Stimulated activated CD4-positive, alpha-beta T cell treated with anti-CD3 and anti-CD28 coated beads, Interleukin-15, amount 100 ng/mL, for 1 hour (primary cell): ENCODE measurements around the gene MAB21L4.
"Not testable (repeated sequence)": the region's sequence is repeated elsewhere in the genome, so short reads cannot be mapped to it uniquely, and the experiment has no call there.

Source experiments
- DNase-seq, 2 donors: peaks; one replicate each; pipeline ENCODE4 v3.0.0-alpha.2; 2020; ENCODE audit warnings: low read depth in 1 of 2, low spot score in 1 of 2

Gene MAB21L4

DNA sequence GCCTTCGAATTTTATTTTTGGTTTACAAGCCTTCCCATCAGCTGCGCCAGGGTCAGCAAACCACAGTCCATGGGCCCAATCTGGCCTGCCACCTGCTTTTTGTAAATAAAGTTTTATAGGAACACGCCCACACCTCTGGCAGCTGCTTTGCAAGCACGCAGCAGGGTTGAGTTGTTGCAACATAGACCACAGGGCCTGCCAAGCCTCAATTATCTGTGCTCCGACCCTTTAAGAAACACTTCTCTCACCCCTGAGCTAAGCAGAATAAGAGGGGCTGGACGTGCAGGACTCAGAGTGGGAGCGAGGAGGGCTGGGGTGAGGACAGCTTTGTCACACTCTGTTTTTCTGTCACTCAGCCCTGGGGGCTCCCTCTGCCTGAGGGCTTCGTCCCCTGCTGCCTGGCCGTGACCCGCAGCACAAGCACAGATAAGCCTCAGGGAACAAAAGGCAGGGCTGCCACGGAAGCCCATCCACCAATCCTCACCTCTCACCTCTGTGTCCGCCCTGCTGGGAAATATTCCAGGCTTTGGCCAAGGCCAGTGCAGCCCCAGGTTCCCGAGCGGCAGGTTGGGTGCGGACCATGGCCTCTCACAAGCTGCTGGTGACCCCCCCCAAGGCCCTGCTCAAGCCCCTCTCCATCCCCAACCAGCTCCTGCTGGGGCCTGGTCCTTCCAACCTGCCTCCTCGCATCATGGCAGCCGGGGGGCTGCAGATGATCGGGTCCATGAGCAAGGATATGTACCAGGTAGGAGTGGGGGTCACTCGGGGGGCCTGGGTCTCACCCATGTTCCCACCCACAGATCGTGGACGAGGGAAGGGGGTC, 27.5 kb downstream of the MAB21L4 start, which contains the start of gene AGXT:
Gene AGXT (plus strand): TSS at position 539 of the 823 bp plus-strand sequence. CDS start 42 bp downstream, at position 581.
- DNase-seq, result no peak

DNA sequence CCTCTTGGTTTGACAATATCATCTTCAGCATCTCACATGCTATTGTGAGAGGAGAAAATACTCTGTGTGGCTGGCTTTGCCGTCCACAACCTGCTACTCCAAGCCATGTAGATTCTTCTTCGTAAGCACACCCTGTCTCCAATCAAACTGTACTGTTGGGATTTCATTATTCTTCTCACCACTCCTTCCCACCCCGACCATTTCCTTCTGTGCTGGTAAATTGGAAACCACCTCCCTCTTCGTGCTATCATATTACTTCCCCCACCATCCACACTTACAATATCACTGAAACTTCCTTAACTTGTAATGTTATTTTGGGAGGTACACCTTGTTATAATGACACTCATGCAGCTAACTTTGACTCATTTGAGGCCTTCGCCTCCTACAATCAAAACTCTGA, 30.6 kb downstream of the MAB21L4 start:
- DNase-seq, result no peak

DNA sequence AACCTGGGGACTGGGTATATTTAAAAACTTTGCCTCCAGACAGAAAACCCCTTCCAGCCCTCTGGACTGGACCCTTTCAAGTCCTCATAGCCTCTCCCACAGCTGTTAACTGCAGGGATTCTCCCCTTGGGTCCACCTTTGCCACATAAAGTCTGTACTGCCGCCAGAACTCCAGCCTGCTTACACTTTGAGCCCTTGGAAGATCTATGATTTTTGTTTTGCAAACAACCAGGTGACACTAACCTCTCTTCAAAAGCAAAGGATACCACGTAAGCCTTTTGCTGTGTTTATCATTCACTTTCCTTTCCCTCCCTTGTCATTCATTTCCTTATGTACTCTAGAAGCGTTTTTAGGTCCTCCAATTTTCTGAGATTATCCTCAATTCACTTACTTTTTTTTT, 31.5 kb downstream of the MAB21L4 start:
- DNase-seq, result no peak

DNA sequence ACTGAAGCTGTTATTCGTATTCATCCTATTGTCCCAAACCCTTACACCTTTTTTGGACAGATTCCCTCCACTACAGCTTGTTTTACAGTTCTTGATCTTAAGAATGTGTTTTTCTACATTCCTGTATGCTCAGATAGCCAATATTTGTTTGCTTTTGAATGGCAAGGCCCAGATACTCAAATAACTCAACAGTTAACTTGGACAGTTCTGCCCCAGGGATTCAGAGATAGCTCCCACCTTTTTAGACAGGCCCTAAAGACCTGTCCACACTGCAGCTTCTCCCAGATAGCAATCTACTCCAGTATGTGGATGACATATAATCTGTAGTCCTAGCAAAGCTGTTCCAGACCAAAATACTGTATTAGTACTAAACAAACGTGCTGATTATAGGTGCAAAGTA, 34.4 kb downstream of the MAB21L4 start:
- DNase-seq, result no peak

DNA sequence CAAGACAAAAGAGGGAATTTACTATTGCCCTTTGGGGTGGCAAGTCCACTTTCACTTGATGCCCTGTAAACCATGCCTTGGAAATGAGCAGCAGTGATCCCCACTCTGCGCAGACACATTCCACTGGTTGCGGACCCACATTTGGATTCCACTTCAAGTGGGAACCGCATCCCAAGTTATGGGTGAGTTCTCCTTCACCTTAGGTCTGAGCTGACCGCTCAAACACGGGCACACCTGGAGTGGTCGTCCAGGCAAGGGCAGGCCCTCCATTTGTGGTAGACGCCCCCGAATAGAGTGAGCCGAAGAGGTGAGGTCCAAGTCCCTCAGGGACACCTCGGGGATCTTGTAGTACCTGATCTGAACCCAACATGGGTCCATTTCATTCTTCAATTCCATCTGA, 37.1 kb downstream of the MAB21L4 start:
- DNase-seq, result no peak

DNA sequence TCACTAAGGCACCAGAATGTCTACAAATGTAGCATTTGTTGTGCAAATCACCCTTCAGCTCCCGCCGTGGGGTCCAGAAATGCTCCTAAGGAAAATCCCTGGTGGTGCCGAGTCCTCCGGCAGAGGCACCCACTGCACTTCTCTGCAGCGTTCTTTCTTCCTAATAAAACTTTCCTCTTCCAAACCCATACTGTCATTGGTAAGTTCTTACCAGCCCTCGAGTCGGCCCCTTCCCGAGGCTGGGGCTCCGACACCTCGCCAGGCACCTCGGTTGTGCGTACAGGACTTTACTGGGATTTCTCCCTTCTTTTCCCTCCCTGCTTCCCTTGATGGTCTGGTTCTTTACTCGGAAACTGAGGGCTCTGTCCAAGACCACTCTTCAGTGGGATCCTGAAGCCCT, 37.6 kb downstream of the MAB21L4 start:
- no peak for DNase-seq

DNA sequence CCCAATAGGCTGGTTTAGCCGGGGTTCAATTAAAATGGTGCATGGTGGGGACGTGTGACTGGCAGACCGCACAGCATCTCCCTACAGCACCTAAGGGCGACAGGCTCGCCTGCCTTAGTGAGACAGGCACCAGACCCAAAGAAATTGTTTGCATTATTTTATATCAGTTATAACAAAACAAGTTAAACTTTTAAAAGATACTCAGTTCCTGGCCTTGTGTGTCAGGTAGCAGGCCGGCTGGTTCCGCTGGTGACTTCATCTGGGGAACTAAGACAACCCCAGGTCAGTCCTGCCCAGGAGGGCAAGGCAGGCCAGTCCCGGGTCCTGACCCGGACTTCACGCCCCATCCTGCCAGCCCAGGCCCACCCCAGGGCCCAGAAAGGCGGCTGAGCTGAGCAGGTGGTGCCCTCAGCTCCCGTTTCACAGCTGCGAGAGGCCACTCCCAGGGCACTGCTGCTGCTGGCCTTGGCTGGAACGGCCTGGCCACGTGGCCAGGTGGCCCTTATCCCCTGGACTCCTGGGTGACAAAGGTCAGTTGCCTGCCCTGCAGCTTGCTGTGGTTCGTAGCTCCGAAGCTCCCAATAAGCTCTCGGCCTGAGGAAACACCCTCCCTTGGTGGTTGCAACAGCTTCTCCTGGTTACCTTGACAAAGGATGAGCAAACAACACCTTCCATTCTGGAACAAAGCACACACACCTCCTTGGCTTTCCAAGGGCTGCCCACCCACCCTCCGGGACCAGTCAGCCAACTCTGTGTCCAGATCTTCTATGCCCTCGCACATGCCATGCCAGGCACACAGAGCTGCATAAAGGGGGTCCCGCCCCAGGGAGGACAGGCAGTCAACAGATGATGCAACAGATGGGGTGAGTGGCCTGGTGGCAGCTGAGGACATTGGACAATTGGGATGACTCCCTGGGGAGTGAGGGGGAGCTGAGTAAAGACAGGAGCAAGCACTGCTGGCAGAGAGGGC, 38.6 kb downstream of the MAB21L4 start:
- DNase-seq, result no peak

DNA sequence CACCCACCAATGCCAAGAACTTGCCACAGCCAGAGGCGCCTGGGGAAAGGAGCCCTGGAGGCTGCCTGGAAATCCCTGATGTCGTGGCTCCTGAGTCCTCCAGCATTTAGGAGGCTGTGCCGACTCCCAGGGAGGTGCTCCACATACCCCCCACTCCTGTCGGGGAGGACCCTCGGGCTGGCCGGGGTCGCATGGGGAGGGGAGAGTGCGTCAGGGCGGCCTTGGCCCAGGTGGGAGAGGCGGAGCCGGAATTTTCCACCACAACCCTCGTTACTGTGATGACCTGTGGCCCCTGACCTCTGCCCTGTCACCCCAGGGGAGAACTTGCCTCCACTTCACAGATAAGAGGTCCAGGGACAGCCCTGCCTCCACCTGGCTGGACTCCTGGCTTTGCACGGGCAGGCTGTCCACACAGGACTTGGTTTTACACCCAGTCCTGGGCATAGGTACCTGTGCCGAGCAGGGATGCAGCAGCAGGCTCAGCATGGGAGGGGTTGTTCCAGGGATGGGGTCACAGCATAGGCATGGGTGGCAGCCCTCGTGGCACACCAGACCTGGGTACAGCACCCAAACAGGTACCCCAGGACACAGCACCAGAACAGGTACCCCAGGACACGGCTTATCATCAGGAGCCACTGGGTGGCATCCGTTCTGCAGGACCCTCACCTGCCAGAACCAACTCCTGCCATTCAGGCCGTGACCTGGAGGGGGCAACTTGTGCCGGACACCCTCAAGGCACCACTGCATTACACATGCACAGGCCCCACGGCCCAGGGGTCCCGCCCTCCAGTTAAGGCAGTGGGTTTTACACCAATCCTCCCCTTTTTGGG, 39.6 kb downstream of the MAB21L4 start:
- no peak for DNase-seq

DNA sequence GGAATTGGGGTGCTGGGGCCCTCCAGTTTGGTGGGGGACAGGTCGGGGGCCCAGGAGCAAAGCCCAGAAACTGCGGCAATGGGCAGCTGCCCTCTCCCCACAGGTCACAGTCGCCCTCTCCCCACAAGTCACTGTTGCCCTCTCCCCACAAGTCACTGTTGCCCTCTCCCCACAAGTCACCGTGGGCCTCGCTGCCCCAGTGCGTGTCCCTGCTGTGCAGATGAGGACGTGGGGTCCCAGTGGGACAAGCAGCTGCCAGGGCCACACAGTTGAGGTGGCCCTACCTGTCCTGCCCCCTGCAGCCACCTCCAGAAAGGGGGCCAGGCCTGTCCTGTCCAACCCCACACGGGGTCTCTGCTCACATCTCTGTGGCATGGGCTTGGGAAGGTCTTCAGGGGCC, 40.3 kb downstream of the MAB21L4 start:
- DNase-seq, result no peak

DNA sequence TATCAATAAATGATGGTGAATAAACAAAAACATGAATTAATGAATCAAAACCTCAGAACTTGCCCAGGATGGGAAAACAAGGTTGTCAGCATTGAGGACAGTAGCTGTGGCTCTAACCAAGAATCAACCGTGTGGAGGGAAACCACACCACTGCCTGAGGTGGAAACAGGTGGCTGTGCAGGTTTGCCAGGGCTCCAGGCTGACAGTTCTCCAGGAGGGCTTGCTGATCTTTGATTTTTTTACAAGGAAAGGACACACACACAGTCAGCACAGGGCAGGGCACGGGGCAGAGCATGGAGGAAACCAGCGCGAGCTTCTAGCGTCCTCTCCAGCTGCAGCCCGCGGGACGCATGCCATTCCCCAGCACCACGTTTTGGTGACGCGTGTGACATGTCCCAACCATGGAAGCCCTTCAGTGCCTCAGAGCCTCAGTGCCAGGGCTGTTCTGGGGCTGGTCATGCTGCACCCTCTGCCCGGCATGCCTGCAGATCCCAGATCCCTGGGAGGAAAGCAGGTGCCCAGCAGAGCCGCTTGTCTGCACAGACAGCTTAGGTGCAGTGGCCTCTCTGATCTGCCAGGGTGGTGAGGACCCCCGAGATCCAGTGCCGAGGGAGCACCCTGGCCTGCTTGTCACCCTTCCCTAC, 43.2 kb downstream of the MAB21L4 start:
- no peak for DNase-seq

DNA sequence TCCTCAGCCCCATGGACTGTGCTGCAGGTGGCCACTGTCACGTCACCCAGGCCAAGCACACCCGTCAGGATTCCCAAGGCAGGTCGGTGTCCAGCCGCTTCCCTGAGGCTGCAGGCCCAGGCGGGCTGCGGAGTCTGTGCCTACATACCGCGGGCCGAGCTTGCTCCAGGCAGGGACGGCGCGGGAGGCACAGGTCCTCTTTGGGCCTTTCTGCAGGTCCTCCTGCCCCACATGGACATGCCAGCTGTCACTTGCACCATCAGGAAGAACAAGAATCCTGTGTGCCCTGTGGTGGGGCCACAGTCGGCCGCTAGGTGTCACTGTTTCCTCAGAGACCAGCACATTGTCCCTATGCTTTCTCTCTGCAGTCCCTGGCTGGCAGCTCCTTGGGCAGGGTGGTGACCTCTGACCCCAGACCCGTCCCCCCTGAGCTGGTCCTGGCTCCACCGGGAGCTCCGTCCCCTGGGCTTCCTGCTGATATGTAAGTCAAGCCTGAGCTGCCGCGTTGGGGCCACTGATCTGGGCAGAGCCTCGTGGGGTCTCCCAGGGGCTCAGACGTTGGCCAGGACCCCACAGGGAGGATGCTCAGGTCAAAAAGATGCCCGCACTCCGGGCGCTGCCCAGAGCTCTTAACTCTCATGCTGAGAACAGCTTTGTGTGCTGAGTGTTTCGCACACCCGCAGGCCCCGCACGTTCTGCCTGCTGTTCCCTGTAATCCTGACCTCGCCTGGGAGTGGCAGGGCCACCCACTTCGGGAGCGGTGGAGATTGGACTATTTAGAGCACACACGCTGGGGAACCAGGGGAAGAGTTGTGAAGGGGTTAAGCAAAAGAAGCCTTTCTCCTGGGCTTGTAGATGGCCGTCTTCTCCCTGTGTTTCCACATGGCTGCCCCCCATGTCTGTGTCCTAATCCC, 44.6 kb downstream of the MAB21L4 start:
- DNase-seq, result peak; percentile 62 to 74

DNA sequence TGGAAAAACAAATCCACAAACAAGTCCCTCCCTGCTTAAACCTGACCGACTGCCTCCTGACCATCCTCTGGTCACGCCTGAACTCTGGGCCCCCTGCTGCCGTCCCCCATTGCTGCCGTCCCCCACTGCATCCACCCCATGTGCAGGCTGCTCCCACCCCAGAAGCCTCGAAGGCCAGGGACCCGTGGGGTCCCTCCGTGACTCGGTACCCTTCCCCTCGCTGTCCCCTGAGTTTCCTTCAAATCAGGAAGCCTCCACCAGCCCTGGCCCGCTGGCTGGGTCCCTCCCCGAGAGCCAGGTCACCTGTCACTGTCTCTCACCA, 45.2 kb downstream of the MAB21L4 start:
- DNase-seq, result no peak

DNA sequence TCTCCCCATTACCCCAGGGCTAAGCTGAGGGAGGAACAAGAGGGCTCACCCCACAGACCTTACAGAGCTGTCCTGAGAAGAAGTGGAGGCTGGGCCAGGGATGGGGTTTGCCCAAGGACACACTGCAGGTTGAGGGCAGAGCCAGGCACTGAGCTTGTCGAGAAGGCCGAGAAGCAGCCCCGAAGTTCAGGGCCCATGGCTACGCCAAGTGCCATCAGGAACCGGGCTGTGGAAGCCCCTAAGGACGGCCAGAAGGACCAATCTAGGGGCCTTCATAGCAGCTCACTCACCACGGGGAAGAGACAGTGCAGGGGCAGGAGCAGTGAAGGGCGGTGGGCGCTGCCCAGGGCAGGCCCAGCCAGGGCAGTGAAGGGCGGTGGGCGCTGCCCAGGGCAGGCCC, 45.9 kb downstream of the MAB21L4 start:
- no peak for DNase-seq

DNA sequence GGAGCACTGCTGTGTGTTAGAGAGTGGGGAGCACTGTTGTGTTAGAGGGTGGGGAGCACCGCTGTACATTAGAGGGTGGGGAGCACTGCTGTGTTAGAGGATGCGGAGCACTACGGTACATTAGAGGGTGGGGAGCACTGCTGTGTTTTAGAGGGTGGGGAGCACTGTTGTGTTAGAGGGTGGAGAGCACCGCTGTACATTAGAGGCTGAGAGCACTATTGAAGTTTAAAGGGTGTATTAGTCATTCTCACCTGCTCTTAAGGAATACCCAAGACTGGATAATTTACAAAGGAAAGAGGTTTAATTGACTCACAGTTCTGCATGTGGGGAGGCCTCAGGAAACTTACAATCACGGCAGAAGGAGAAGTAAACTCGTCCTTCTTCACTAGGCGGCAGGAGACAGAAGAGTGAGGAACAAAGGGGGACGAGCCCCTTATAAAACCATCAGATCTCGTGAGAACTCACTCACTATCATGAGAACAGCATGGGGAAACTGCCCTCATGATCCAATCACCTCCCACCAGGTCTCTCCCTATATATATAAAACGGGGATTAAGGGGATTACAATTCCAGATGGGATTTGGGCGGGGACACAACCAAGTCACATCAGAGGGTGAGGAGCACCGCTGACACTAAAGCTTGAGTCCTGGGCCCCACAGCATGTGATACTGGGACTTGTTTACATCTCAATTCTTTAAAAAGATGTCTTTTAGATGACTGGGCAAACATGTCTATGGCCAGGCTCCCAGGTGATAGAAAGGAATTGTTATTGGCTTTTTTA, 46.9 kb downstream of the MAB21L4 start:
- no peak for DNase-seq

DNA sequence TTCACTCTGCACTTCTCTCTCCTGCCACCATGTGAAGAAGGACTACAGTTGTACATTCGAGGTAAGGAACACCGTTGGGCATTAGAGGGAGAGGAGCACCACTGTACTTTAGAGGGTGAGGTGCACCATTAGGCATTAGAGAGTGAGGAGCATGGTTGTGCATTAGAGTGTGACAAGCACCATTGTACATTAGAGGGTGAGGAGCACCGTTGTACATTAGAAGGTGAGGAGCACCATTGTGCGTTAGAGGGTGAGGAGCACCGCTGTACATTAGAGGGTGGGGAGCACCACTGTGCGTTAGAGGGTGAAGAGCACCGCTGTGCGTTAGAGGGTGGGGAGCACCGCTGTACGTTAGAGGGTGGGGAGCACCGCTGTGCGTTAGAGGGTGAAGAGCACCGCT, 48.1 kb downstream of the MAB21L4 start:
- no peak for DNase-seq

DNA sequence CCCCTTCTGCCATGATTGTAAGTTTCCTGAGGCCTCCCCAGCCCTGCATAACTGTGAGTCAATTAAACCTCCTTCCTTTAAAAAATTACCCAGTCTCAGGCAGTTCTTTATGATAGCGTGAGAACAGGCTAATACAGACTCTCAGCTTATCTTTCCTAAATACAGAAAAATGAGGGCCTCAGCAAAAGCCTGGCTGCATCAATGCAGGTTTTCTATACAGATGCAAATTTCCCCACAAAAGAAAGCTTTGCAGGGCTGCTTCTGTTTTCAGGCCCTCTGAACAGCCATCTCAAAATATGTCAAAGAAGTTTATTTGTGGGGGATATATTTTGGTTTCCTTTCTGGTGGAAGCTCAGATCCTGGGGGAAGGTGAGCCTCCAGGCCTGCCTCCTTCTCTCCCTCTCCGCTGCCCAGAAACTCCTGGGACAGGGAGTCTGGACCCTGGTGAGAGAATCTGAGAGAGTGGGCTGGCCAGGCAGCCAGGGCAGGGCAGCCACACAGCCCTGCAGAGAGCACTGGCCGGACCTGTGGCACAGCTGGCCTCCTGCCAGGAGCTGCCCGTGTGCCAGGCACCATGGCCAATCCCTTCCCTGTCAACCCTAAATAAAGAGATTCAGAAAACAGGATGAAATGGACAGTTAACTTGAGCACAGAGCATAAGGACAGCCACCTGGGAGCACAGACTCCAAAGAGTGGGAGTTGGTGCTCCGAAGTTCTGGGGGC, 48.9 kb downstream of the MAB21L4 start:
- DNase-seq, result no peak

DNA sequence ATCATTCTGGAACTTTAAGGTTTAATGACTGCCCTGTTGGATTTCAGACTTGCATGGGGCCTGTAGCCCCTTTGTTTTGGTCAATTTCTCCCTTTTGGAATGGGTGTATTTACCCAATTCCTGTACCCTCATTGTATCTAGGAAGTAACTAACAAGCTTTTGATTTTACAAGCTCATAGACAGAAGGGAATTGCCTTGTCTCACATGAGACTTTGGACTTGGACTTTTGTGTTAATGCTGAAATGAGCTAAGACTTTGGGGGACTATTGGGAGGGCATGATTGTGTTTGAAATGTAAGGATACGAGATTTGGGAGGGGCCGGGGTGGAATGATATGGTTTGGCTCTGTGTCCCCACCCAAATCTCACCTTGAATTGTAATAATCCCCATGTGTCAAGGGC, 49.6 kb downstream of the MAB21L4 start:
- not testable (repeated sequence) for DNase-seq

DNA sequence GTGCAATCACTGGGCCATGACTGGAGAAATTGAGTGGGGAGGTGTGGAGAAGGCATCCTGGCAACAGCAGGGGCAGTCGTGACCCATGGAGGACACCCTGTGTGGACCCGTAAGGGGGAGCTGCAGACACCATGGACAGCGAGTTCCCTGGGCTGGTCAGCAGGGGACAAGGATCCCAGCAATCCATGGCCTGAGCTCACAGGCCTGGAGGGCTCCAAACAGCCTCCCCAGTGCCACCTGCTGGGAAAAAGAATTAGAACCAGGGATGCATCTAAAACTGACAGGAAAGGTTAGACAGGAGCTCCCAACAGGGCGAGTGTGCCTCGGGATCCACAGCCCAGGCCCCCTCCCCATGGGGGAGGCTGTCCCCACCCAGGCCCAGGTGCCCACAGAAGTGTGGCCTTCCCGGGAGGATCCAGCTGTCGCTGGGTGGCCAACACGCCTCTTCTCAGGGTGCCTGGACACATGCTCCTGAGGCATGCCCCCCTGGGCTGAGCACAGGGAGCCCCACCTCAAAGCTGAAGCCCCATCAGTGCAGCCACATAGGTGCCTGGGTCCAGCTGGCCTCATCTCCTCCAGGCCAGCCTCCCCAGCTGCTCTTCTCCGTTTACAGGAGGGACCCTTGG, 55.4 kb downstream of the MAB21L4 start:
- DNase-seq, result no peak
